ENCODE results near the gene UNC119B.
"Not testable (repeated sequence)": the region's sequence is repeated elsewhere in the genome, so short reads cannot be mapped to it uniquely, and the experiment has no call there.

Gene UNC119B

GRCh38 chr12:120720234-120720986 lies 10.2 kb downstream of the UNC119B start:
- no peak for DNase-seq

GRCh38 chr12:120720987-120721801 lies 10.9 kb downstream of the UNC119B start:
- DNase-seq: no peak

DNA sequence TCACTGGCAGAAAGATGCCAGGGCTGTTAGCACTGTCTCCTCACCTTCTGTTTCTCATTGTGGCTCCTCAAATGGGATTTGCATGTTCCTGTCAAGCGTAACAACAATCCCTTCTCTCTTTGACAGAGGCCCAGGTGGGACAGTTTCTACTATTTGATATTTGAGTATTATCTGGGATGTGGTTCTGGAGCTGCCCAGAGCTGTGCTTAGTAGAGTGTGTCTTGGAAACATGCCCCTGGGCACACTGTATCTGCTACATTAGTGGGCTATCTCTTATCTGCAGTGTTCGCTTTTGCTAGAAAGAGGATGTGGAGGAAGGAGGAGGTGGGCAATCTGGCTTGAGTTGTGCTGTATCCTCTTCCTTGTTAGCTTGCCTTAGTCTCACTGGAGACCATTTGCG lies 11.6 kb downstream of the UNC119B start:
- no peak for DNase-seq

DNA sequence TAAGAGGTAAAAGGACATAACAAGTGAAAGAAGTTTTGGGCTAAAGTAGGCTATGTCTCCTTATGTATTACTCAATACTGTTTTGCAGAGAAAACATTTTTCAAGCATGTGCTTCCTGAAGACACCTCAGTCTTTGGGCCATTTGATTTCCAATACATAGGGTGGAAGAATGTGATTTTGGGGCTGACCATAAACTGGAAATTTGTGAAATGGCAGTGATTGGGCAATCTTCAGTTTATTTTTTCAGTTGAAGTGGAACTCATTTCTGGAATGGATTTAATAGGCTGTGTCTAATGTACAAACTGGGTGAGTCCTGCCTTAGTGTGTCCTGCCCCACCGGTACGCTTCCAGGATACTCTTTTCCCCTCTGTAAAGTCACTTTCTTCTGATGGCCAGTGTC lies 12.5 kb downstream of the UNC119B start:
- DNase-seq: no peak

- no peak for DNase-seq
Measured at GRCh38 chr12:120724720-120725119, 14.5 kb downstream of the UNC119B start.

DNA sequence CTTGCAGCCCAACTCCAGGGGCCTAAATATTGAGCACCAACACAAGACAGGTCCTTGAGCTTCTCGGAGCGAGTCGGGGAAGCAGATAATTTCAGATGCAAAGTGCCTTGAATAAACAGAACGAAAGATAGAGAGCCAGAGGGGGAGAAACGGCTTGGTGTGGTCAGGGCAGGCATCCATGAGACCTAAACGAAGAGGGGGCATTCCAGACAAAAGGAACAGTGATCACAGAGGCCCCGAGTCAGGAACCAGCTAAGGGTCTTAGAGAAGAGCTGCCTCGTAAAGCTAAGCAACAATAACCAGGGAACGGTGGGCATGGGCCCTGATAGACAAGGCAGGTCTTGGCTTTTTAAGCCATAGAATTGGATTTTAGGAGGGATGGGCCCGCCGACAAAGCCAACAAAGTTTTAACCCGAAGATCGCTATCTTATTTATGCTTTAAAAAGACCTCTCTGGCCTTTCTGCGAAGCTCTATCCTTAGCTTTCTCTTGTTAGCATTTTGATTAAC lies 14.9 kb downstream of the UNC119B start:
- no peak for DNase-seq

DNA sequence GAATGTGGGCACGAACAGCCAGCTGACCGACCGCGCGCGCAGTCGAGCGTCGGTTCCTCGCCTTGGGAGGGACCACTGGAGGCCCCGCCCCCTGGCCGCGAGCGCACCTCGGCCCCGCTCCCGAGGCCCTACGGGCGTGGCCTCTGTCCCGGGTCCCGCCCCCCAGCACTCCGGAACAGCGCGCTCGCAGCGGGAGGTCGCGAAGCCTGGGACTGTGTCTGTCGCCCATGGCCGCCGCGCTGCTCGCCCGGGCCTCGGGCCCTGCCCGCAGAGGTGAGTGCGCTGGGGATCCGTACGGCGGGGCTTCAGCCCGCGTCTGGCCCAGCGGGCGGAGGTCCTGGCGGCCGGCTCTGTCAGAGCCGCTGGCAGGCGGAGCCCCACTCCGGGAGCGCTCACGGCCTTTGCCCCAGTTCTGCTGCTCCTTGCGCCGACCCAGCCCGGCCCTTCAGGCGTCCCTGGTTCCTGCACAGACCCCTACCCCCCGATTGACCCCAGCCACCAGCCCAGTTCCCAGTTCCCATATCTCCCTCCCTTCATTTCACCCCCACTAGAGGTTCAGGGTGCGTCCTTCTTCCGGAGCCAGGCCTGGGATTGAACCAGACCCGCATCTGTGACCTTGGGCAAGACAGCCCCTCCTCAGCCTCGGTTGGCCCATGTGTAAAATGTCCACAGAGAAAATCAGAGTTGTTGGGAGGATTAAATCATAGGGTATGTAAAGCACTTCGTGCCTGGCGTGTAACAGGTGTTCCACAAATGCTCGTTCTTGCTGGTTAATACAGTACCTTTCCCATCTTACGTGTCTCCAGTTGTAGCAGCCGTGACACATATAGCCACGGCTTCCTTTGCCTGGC lies 15.6 kb downstream of the UNC119B start, which contains the start of gene ACADS:
ACADS (plus strand) TSS at position 168 of the 851 bp plus-strand sequence; CDS start at position 228, 60 bp downstream.
- DNase-seq: peak; percentile 90

DNA sequence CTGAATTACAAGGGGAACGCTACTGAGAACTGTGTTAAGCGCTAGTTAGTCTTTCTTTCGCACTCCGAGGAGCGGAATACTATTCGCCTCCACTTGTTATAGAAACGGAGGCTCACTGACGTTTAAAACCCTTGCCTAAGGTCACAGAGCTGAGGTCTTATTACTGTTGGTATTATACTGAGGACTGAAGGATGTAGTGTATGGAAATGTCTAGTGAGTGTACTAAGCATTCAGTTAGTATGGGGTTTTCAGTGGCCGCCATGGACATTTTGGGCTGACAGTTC lies 16.2 kb downstream of the UNC119B start:
- DNase-seq: no peak

DNA sequence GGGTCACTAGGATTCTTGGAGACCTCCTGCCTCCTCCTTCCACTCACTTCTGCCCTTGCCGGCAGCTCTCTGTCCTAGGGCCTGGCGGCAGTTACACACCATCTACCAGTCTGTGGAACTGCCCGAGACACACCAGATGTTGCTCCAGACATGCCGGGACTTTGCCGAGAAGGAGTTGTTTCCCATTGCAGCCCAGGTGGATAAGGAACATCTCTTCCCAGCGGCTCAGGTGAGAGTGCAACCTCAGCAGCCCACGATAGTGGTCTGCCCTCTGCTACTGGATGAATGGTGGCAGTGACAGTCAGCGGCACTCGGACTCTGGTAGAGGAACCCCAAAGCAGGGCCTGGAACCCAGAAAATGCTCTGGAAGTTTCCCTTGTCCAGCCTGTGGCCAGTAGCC lies 16.7 kb downstream of the UNC119B start:
- no peak for DNase-seq

- DNase-seq: not testable (repeated sequence)
Measured at GRCh38 chr12:120732198-120732597, 21.9 kb downstream of the UNC119B start.

DNA sequence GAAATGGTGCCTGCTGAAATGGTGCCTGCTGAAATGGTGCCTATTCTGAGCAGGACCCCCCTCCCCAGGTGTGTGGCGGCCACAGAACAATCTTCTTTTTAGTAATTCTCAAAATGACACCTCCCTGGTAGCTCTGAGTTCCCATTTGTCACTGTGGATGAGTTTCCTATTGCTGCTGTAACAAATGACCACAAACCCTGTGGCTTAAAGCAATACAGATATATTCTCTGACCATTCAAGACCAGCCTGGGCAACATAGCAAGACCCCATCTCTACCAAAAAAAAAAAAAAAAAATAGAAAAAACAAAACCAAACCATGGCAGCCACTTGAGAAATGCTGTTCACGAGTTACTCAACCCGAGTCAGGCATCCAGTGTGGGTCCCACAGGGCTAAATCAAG lies 23.3 kb downstream of the UNC119B start:
- no peak for DNase-seq

DNA sequence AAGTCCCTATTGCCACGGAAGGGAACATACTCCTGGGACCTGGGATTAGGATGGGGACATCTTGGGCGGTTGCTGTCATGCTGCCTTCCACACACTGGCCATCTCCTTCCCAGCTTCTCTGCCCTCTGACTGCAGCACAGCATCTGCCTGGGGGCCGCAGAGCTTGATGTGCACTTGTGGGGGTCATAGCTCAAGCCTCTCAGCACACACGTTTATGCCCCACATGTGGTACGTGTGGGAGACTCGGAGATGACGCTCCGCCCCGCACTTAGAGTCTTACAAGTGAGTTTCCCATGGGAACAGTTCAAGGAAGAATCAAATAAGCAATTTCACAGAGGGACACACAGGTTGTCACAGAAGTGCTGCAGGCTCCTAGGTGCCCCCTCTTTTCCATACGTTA lies 24.0 kb downstream of the UNC119B start:
- no peak for DNase-seq

- no peak for DNase-seq
Measured at GRCh38 chr12:120735181-120735580, 24.9 kb downstream of the UNC119B start.

- no peak for DNase-seq
Measured at GRCh38 chr12:120736404-120737331, 26.4 kb downstream of the UNC119B start.

- no peak for DNase-seq
Measured at GRCh38 chr12:120737557-120738251, 27.4 kb downstream of the UNC119B start.

DNA sequence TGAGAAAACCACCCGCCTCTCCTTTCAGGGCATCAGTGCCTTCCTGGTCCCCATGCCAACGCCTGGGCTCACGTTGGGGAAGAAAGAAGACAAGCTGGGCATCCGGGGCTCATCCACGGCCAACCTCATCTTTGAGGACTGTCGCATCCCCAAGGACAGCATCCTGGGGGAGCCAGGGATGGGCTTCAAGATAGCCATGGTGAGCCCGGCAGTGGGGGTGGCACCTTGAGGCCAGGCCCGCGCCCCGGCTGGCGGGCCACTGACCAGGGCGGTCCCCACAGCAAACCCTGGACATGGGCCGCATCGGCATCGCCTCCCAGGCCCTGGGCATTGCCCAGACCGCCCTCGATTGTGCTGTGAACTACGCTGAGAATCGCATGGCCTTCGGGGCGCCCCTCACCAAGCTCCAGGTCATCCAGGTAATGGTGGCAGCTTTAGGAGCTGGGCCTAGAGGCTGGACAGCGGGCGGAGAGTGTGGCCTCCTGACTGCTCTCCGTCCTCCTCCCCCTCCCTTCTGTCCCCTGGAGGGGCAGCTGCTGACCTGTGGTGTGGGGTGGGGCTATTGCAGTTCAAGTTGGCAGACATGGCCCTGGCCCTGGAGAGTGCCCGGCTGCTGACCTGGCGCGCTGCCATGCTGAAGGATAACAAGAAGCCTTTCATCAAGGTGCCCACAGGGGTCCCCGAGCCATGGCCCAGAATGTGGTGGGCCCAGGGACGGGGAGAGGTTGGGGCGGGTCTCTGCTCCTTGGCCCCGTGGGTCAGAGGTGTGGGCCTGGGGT lies 28.2 kb downstream of the UNC119B start:
- no peak for DNase-seq

GRCh38 chr12:120739031-120739762 lies 28.9 kb downstream of the UNC119B start:
- no peak for DNase-seq

GRCh38 chr12:120739821-120740613 lies 29.8 kb downstream of the UNC119B start:
- no peak for DNase-seq

DNA sequence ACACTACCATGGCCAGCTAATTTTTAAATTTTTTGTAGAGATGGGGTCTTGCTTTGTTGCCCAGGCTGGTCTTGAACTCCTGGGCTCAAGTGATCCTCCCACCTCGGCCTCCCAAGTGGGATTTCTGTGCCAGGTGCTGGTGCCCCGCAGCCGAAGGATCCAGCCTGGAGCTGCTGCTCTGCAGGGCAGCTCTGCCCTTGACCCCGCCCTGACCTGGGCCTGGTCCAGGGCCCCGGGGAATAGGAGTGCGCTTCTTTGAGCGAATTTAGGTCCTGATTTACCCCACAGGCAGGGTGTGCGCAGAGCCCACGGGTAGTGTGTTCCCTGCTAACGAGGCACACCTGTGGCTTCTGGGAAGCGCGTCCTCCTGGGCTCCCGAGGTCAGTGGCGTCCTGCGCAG lies 30.6 kb downstream of the UNC119B start:
- DNase-seq: no peak
